Esophagus squamous epithelium (tissue), 5 donors: ENCODE data around the gene EVL. TPM values are rescaled to one million over a fixed set of nuclear protein-coding genes. Genes with fewer than 3 reads are reported as not detected.
A peak's percentile ranks its signal among the peaks of the same experiment; 100 is the strongest.

Experiments used
- DNase-seq: peaks from one replicate; lab custom pipeline; 2025; lab: John Stamatoyannopoulos, UW
- H3K27ac ChIP-seq, 4 donors: fragments of 200-600 bp; sonication (generic); one replicate each; pipeline ENCODE4 v1.5.1; 2016 to 2019; ENCODE audit warnings: mild to moderate bottlenecking in 1 of 4
- H3K27me3 ChIP-seq, 4 donors: fragments of 200-600 bp; sonication (generic); 1 replicate in 3 of 4; 2 replicates in 1 of 4; pipeline versions ENCODE4 v1.5.1 to v1.6.0; 2017 to 2021; ENCODE audit warnings: antibody characterized with exemption in 1 of 4
- H3K36me3 ChIP-seq, 3 donors: fragments of 200-600 bp; sonication (generic); one replicate each; pipeline ENCODE4 v1.5.1; 2016 to 2019
- H3K4me1 ChIP-seq, 3 donors: fragments of 200-600 bp; sonication (generic); one replicate each; pipeline ENCODE4 v1.5.1; 2017 to 2019
- H3K4me3 ChIP-seq, 4 donors: fragments of 200-600 bp; sonication (generic); 1 replicate in 3 of 4; 2 replicates in 1 of 4; pipeline ENCODE4 v1.5.1; 2016 to 2019; ENCODE audit warnings: mild to moderate bottlenecking in 2 of 4, moderate library complexity in 1 of 4
- H3K9me3 ChIP-seq, 3 donors: fragments of 200-600 bp; sonication (generic); one replicate each; pipeline ENCODE4 v1.5.1; 2016 to 2019
- POLR2A ChIP-seq, 4 donors: fragments of 450-650 bp; IDR thresholded peaks; one replicate each; pipeline ENCODE4 v1.6.1; 2017; ENCODE audit warnings: antibody characterized with exemption in 4 of 4, mild to moderate bottlenecking in 4 of 4, moderate library complexity in 3 of 4
- WGBS, 2 donors: methylation state at CpG; one replicate each; pipeline ENCODE4 v1.1.5; 2018; 5-methylcytosine and 5-hydroxymethylcytosine counted together
- intact Hi-C: fragments of 100-400 bp; cut with DNase I; formaldehyde crosslinking; loops from one replicate; pipeline ENCODE4 v1.15.0; 2022
- total RNA-seq, 4 donors: library from RNA; depleted of rRNA; stranded (reverse); fragments of >200 nt; gene quantifications; one replicate each; pipeline ENCODE4 v1.1.0, GENCODE V29; 2016
- TF ChIP-seq, protein P1 (sequence below), 6 experiments: fragments of 450-650 bp in 4 of 6; fragments of 200-600 bp in 2 of 6; sonication (generic) in 2 of 6; IDR thresholded peaks; one replicate each; pipeline ENCODE4 v1.5.1; 2016 to 2019; ENCODE audit warnings: antibody characterized with exemption in 6 of 6, mild to moderate bottlenecking in 4 of 6, moderate library complexity in 4 of 6
- donor health status: DM: yes; HTN: yes; CAD: no.

EVL gene, protein sequence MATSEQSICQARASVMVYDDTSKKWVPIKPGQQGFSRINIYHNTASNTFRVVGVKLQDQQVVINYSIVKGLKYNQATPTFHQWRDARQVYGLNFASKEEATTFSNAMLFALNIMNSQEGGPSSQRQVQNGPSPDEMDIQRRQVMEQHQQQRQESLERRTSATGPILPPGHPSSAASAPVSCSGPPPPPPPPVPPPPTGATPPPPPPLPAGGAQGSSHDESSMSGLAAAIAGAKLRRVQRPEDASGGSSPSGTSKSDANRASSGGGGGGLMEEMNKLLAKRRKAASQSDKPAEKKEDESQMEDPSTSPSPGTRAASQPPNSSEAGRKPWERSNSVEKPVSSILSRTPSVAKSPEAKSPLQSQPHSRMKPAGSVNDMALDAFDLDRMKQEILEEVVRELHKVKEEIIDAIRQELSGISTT
- 10 to 100 TPM; 20.0 to 61.2 (median 25.8) TPM for total RNA-seq

GRCh38 chr14:100065111-100065871 lies at the start of gene EVL:
Gene EVL, plus strand, starts transcription at chr14:100065422. Its CDS starts 79 bp downstream, at chr14:100065501.
- Histone ChIP-seq H3K27ac (peak within 1 kb of the TSS; percentile 66 to 90 (median 74)), H3K27me3 (no peaks in the 10 kb centered on the region), H3K4me3 (peak within 1 kb of the TSS in 3 of 4 donors; percentile 17 to 44 (median 22)), H3K9me3 (no peaks in the 10 kb centered on the region), H3K4me1 (peaks cover 15 to 62% (median 18%) of the 10 kb centered on the region in 3 donors), H3K36me3 (no peaks in the 10 kb centered on the region)
- intact Hi-C loops = no loop called here
- TF ChIP-seq POLR2A (IDR thresholded peaks at IDR 0.05) = peak in 1 of 4 donors; percentile 42
- TF ChIP-seq, protein P1, sequence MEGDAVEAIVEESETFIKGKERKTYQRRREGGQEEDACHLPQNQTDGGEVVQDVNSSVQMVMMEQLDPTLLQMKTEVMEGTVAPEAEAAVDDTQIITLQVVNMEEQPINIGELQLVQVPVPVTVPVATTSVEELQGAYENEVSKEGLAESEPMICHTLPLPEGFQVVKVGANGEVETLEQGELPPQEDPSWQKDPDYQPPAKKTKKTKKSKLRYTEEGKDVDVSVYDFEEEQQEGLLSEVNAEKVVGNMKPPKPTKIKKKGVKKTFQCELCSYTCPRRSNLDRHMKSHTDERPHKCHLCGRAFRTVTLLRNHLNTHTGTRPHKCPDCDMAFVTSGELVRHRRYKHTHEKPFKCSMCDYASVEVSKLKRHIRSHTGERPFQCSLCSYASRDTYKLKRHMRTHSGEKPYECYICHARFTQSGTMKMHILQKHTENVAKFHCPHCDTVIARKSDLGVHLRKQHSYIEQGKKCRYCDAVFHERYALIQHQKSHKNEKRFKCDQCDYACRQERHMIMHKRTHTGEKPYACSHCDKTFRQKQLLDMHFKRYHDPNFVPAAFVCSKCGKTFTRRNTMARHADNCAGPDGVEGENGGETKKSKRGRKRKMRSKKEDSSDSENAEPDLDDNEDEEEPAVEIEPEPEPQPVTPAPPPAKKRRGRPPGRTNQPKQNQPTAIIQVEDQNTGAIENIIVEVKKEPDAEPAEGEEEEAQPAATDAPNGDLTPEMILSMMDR (IDR thresholded peaks at IDR 0.05) = no peak
- WGBS, 2 donors = 62 to 78% methylated on average over 6 of the region's 6 CpGs
- no peak for DNase-seq

- TF ChIP-seq, protein P1 (IDR thresholded peaks at IDR 0.05) = no peak
- TF ChIP-seq POLR2A (IDR thresholded peaks at IDR 0.05) = no peak
- intact Hi-C loops = no loop called here
- no peaks in the 10 kb centered on the region for H3K36me3 ChIP-seq
- H3K9me3 ChIP-seq = no peaks in the 10 kb centered on the region
- H3K27ac ChIP-seq = no peak overlapping the region
- DNase-seq = no peak
- WGBS, 2 donors = 89 to 94% methylated on average over 5 of the region's 5 CpGs
- peaks cover 0 to 22% (median 6%) of the 10 kb centered on the region in 3 donors for H3K4me1 ChIP-seq
- no peak overlapping the region for H3K4me3 ChIP-seq
- no peaks in the 10 kb centered on the region for H3K27me3 ChIP-seq
Observed at GRCh38 chr14:100017553-100017952, 47.7 kb upstream of the EVL start.

DNA sequence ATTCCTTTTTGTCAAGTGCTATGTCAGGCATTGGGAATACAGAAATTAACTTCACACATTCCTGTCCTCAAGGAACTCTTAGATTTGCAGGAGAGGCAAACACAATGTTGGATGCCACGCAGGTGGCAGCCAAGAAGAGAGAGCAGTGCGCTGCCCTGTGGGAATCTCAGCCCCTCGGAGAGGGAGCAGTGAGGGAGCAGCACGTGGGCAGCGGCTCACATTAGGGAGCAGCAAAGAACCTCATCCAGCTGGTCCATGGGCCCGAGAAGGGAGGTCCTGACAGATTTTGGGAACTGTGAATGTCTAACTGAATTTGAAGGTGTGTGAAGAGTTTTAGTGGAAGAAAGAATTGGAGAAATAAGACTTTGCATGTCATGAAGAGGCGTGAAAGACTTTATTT lies 47.2 kb upstream of the EVL start:
- H3K9me3 ChIP-seq = no peaks in the 10 kb centered on the region
- WGBS, 2 donors = 77 to 82% methylated on average over 5 to 7 of the region's 7 CpGs
- DNase-seq = no peak
- no peaks in the 10 kb centered on the region for H3K36me3 ChIP-seq
- no peak overlapping the region for H3K4me3 ChIP-seq
- TF ChIP-seq POLR2A (IDR thresholded peaks at IDR 0.05) = no peak
- TF ChIP-seq, protein P1 (IDR thresholded peaks at IDR 0.05) = no peak
- intact Hi-C loops = no loop called here
- no peaks in the 10 kb centered on the region for H3K27me3 ChIP-seq
- H3K27ac ChIP-seq = no peak overlapping the region
- H3K4me1 ChIP-seq = peaks cover 0 to 27% (median 8%) of the 10 kb centered on the region in 3 donors

DNA sequence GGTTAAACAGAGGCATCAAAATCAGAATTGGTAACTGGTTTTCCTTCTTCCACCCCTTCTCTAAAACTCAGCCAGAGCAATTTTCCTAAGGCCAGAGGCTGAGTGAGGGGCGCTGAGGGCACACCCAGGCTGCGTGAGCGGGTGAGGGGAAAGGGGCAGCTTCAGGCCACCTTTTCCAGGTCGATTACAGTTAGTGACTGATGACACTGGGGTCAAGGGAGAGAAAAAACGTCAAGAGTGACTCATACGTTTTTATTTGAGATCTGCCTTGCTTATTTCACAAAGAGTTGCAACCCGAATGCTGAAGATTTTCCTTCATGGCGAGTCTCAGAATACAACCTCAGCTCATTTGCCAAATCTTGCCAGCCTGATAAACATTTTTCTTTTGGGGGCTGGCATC lies 46.7 kb upstream of the EVL start:
- WGBS, 2 donors = 59 to 61% methylated on average over 8 of the region's 8 CpGs
- no peaks in the 10 kb centered on the region for H3K9me3 ChIP-seq
- no peak overlapping the region for H3K27ac ChIP-seq
- no peaks in the 10 kb centered on the region for H3K36me3 ChIP-seq
- DNase-seq = no peak
- H3K27me3 ChIP-seq = no peaks in the 10 kb centered on the region
- peaks cover 0 to 28% (median 12%) of the 10 kb centered on the region in 3 donors for H3K4me1 ChIP-seq
- TF ChIP-seq, protein P1 (IDR thresholded peaks at IDR 0.05) = no peak
- no peak for TF ChIP-seq POLR2A (IDR thresholded peaks at IDR 0.05)
- H3K4me3 ChIP-seq = no peak overlapping the region
- intact Hi-C loops = no loop called here
